HK-2 (cell line): ENCODE data around the gene TGM6.

Experiments
- DNase-seq: peaks from one replicate; pipeline ENCODE4 v3.0.0-alpha.2; 2018; ENCODE audit not compliant: unreplicated experiment

TGM6 gene

DNA sequence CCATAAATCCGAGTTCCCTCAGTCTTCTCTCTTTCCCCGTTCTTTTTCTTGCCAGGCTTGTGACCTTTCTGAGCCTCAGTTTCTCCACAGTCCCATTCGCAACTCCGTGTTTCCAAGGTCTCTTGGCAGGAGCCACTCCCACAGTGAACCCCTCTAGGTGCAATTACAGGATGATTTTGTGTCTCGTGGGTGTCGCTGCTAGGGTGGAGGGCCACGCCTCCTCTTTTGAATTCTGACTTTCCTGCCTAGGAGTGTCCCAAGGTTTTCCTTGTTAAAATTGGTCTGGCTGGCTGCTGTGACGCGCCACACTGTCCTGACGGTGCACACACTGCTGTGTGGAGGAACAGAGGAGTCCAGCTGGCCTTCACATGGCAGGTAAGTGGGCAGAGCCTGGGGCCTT is at the start of gene TGM6:
Gene TGM6 (plus strand): TSS at position 301 of the 400 bp plus-strand sequence. CDS start 68 bp downstream, at position 369.
- DNase-seq = no peak

DNA sequence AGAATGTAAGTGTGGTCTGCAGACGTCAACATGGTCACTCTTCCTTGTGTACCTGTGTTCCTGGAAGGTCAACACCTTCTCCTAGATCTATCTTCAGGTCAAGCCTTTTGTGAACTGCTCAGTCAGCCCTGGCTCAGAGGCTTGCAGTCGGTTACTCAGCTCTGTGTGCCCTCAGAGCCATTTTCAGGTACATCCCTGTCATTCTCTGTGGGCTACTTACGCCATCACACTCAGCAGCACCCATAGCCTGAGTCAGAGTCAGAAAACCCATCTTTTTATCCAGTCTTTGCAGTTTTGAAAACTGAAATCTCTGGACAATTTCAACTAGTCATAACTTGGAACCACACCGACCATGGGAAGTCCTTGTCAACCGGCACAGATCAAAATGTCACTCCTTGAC is 49.6 kb upstream of the TGM6 start:
- no peak for DNase-seq

DNA sequence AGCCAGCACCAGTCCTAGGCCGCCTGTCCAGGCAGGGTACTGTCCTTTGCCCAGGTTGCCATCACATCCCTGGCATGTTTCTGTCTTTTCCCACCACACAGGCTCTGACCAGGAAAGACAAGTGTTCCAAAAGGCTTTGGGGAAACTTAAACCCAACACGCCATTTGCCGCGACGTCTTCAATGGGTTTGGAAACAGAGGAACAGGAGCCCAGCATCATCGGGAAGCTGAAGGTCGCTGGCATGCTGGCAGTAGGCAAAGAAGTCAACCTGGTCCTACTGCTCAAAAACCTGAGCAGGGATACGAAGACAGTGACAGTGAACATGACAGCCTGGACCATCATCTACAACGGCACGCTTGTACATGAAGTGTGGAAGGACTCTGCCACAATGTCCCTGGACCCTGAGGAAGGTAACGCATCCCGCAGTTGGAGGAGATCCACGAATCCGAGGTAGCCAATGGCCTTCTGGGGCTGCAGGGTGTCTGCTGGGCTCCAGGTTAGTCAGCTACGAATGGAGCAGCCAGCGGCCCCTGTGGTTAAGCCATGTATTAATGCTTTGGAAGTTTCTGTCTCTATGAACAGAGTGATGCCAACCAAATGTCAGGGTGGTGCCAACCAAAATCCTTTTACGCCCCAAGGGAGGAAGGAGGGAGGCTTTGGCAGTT is 48.7 kb upstream of the TGM6 start:
- no peak for DNase-seq

DNA sequence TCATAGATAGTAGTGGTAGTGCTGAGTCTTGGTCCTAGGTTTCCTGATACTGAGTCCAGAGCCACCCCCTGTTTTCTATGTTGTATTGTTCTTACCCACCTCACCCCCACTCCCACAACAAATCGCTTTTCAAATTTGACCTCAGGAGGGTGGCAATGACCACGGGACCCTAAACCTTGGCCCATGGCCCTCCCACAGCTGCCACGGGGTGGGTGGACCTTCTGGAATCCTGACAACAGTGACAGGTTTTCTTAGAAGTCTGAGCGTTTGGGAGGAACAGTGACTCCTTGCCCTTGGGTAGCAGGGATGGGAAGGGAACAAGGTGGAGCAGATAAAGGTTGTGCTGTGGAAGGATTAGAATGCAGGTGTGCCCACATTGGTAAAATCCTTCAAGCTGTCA is 48.0 kb upstream of the TGM6 start:
- DNase-seq = no peak

DNA sequence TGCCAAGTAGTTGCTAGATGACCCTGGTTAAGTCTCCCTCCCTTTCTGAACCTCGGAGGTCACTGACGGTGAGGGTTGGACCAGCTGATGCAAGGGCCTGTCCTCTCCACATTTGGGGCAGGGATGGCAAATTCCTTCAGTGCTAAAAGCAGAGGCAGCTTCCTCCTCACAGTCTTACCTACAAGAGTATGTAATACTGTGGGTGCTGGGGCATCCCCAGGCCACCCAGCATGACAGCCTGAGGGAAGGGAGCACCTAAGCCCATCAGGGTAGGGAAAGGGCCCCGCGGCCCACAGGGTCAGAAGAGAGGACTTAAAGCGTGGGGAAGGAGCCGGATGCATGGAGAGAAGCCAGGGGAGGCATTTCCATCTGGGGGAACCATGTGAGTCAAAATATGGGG is 46.9 kb upstream of the TGM6 start:
- DNase-seq = no peak

DNA sequence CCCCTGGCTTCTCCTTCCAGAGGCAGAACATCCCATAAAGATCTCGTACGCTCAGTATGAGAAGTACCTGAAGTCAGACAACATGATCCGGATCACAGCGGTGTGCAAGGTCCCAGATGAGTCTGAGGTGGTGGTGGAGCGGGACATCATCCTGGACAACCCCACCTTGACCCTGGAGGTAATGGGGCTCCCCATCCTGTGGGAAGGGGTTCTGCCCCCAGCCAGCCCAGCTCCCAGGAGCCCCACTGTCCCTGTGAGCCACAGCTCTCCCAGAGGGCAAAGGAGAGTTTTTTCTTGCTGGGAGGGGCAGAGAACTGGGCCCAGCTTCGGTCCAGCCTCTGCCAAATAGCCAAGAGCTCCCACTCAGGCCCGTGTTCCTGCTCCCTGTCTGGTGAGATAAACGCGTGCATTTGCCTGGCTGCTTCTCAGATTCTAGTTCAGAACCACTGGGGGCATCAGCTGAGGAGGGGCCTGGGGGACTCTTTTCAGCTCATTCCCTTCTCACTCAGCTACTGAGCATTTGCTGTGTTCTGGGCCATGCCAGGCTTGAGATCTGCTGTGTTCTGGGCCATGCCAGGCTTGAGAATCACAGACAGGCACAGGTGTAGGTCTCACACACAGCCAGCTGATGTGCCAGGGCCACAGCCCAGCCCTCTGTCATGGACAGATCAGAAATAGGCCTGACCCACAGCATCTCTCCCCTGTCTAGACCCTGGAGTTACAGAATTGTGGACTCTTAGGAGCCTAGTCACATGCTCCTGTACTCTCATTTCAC is 45.4 kb upstream of the TGM6 start:
- no peak for DNase-seq

DNA sequence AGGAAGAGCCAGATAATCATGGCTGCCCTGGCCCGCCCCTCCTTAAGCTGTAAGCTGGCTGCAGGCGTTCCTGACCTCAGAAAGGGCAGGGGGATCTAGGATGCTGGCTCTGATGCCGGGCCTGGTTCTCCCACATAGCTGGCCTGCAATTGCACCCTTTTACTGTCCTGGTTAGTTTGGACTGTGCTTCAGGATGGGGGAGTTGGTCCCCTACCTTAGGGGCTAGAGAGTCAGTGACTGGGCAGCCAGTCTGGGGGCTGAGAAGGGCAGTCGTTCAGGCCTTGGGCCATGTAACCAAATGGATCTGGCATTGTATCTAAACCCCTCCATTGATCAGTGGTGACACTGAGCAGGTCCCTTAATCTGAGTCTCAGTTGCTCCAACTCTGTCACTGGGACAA is 44.2 kb upstream of the TGM6 start:
- DNase-seq = no peak

DNA sequence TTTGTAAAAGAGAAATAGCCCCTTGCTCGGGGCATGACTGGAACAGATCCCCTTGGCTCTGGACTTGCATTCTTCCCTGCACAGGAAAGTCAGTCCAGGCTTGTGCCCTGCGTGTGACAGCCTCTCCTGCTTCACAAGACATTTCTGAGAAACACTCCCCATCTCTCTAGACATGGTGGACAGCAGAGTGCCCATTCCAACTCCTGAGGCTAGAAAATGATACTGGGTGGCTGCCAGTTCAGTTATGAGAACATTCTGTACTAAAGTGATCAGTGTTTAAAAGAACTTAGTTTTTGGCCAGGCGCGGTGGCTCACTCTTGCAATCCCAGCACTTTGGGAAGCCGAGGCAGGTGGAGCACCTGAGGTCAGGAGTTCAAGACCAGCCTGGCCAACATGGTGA is 43.6 kb upstream of the TGM6 start:
- DNase-seq = no peak

DNA sequence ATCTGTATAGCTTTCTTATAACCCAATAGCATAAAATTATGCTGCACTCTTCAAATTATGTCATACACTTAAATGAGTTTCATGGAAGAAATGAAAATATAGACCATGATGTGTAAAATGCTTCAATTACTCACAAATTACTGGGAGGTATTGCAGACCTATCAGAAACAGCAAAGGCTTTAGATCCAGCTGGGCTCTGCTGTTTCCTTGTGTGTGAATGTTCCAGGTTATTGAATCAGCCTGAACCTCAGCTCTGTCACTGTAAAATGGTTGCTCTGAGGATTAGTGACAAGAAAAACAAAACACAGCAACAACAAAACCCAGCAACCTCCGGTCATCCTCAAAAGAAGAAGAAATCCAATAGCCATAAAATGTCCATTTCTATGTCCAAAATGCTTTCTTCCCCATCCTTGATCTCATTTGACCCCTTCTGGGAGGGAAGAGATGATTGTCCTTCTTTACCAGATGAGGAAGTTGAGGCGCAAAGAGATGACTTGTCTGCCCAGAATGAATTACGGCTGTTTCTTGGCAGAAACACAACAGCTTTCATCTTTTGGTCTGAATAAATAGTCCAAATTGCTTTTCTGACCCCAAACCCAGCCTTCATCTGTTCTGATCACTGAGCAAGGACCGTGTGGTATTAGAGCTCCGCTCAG is 42.2 kb upstream of the TGM6 start:
- no peak for DNase-seq

DNA sequence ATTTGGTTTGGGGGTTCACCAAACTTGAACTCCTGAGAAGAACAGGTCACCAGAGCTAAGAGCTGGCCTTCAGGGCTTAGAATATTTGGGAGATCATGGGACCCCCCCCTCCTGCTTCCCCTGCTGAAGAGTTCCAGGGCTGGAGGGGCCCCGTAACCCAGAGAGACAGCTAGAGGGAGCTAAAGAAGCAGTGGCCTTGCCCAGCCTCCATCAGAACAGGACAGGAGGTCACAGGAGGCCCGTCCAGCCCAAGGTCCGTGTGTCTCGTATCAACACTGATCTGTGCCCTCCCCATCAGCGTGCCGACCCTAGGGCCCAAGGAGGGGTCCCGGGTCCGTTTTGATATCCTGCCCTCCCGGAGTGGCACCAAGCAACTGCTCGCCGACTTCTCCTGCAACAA is 40.6 kb upstream of the TGM6 start:
- DNase-seq = no peak

DNA sequence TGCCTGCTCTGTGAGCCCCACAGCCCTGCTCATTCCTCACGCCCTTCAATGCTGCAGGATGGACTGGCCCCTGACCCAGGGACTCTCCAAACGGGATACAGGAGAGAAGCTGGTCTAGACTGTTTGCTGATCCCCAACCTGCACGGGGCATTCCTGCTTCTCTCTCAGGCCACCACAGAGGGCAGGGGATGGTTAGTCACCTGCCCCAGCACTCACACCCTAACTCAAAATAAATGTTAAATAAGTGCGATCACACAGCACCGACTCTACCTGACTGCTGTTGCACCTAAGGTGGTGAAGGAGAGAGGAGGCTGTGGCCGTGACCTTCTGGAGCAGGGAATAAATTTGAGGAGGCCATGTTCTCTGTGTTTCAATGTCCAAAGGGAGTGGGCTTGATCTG is 39.9 kb upstream of the TGM6 start:
- DNase-seq = no peak

DNA sequence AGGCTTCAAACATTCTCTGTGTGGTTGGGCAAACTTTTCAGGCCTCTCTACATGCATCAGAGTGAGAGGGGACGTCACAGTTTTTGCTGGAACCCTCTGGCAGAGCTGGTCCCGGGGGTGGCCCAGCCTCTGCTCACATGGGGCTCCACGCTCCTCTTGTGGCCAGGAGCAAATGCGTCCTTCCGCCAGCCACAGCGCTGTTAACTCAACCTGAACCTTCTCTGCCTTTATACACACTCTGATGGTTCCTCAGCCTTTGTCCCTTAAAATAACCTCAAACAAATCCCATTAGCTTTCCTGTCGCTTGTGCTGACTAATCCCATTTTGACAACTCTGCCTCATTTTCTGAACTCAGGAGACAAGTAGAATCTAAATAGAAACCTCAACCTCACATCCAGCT is 39.4 kb upstream of the TGM6 start:
- DNase-seq = no peak

DNA sequence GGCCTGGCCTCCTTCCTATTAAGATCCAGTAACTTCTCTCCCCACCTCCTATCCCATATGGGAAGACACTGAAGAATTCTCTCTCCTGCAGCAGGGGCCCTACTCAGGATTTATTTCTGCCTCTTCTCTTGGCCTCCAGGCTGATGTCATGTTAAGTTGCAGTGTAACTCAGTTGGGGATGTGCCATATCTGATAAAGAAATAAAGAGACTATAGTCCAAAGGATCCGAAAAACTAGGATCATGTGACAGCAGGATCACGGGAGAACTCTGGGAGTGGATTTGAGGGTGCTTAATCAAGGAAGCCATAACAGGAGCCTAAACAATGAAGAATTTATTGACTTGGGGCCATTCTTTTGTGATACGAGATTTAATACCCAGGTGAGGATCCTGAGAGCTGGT is 38.5 kb upstream of the TGM6 start:
- DNase-seq = no peak

DNA sequence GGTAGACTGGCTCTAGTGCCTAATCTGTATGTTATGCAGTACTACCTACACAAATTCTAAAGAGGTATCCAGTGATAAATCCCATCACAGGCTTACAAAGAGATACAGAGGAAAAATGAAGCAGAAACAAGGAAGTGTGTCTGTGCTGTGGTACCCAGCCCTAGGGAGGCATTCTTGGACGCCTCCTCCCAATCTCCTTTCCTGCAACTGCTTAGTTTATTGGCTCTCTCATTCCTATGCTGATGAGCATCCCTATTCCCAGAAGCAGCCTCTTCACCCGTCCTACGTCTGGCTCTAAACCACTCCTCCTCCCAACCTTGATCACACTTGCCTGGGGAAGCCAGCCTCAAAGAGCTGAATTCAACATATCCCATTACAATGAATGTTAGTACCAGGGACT is 34.5 kb upstream of the TGM6 start:
- DNase-seq = no peak

DNA sequence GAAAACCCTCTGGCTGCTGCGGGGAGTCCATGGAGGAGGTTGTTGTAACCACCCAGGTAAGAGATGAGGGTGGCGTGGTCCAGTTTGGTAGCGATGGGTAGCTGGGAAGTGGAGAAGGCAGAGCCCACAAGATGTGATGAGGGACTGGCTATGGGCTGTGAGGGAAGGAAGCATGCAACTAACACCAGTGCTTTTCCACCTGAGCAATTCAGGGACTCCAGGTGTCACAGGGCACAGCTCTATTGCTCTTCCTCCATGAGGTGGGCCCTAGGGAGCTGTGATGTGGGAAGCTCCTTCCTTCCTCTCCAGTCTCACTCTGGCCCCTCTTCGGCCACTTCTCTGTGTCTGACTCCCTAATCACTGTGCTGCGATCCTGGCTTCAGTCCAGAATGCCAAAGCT is 32.4 kb upstream of the TGM6 start:
- DNase-seq = no peak

DNA sequence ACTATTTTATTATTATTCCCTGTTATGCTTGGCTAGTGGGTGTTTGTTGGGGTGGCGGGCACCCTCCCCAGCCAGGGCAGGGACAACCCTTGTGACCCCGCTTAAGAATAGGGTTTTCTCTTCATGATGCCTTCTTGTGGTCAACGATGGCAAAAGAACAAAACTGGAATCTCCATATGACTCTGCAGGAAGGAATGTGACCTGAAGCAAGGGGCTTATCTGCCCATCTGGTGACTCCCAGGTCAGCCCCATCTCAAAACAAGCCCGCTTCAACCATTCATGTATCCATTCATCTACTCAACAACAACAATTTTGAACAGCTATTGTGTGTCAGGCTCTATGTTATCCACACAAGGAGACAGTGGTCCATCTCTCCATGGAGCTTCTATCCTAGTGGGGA is 30.9 kb upstream of the TGM6 start:
- no peak for DNase-seq

DNA sequence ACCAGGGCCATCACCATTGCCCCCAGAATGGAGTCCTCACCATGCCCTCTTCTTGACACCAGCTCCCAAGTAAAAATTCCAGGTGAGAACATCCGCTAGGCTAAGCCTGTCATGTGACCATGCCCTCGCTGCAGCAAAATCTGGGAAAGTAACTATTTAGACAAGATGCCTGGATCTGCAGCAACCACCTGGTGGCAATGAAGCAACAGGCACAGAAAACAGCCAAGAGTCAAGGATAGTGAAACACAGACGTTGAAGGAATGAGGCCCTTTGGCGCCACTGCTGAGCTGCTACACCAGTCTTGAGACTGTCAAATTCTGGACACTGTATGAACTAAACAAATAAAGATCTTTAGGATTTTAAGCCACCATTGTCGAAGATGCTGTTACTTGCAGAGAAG is 30.1 kb upstream of the TGM6 start:
- DNase-seq = no peak

DNA sequence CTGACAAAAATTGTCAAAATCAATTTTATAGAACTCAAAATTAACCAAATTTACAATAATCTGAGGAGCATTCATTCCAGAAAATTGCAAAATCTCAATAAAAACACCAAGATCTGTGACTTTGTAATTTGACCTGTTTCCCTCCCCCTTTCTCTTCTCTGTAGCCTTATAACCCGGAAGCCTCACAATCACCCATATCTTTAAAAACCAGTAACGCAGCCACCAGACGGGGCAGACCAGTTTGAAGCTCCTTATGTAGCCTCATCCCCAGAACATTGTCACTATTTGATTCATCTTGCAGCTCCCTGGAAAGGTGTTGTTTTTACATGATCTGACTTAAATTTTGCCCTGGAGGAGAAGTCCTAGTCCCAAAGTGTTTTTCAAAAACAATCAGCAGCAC is 27.5 kb upstream of the TGM6 start:
- no peak for DNase-seq

DNA sequence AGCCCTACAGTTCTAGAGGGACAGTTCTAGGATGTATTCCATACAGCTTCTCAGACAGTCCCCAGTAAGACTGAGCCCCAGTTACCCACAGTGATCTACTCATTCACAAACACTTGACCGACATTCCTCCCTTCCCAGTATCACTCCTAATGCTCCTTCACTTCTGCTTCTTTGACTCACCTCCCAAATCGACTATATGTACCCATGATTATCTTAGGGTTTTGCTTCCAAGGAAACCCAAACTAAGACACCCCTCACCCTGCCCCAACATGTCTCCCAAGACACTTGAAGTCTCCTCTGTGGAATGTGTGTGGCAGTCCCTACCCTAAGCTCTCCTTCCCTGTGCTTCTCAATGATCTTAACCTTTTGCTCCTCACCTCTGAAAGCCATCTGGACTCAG is 23.6 kb upstream of the TGM6 start:
- no peak for DNase-seq

DNA sequence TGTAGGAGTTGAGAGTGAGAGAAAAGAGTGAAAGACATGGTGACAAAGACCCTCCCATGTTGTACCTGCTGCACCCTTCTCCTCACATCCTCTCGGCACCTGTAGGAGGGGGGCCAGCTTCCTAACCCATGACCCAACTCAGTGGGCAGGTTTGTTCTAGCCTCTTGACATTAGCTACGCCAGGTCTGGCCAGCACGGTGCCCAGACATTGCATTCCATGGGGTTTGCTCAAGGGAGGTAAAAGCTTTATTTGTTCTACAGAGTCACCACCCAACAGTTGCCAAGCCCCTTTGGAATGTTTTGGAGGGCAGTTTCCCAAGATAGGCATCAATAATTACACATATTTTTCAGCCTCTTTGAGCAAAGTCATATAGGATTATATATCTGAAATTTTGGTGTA is 22.7 kb upstream of the TGM6 start:
- DNase-seq = no peak

DNA sequence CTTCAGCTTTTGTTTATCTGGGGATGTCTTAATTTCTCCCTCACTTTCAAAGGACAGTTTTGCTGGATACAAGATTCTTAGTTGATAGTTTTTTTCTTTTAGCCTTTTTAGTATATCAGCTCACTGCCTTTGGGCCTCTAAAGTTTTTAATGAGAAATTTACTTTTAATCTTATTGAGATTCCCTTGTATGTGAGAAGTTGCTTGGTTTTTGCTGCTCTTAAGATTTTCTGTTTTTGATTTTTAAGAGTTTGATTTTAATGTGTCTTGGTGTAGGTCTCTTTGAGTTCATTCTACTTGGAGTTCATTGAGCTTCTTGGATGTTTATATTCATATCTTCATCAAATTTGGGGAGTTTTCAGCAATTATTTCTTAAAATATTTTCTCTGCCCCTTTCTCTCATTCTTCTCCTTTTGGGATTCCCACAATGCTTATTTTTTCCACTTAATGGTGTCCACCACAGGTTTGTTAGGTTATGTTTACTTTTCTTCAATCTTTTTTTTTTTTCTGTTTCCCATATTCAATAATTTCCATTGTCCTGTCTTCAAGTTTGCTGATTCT is 19.6 kb upstream of the TGM6 start:
- DNase-seq = no peak

DNA sequence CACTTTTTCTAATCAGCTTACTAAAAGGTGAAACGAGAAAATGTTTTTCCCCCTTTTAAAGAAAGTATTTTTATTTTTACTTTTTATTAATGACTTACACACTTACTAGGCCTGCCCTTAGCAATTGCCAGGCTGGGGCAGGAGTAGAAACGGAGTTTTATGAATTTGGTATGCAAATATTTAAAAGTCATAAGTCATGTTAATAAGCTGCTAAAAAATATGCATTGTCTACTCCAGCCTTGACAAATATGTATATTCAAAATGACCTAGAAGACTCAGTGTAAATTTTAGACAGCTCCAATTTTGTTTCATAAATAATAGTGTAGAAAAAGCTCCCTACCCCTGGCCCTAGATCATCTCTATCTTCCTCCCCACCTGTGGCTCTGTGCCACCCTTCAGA is 17.5 kb upstream of the TGM6 start:
- no peak for DNase-seq

DNA sequence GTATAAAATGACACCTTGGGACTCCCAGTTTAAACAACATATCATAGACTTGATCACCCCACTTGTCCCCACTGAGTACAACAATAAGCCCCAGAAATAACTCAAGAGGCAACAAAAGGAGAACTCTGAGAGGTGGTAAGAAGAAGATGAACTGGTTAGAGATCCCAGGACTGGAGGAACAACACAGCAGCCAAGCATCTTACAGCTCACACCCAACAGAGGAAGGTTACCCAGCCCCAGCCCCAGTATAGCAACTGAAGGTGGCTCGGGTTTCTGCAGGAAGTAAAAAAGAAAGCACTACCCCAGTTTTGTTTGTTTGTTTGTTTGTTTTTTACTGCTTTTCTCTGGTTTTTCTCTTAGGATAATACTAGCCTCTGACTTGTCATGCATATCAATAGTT is 17.1 kb upstream of the TGM6 start:
- DNase-seq = no peak
